AG08395 (cell line): ENCODE results near the gene MCUB.
"Not testable (repeated sequence)": the region's sequence is repeated elsewhere in the genome, so short reads cannot be mapped to it uniquely, and the experiment has no call there.

Source experiments
- DNase-seq: peaks from one replicate; pipeline ENCODE4 v3.0.0; 2012; ENCODE audit warnings: mixed read lengths, low spot score

MCUB gene

GRCh38 chr4:109559983-109560686, at the start of gene MCUB:
Gene MCUB, plus strand, starts transcription at chr4:109560246. Its CDS starts 92 bp downstream, at chr4:109560338.
- peak; percentile 93 for DNase-seq

DNA sequence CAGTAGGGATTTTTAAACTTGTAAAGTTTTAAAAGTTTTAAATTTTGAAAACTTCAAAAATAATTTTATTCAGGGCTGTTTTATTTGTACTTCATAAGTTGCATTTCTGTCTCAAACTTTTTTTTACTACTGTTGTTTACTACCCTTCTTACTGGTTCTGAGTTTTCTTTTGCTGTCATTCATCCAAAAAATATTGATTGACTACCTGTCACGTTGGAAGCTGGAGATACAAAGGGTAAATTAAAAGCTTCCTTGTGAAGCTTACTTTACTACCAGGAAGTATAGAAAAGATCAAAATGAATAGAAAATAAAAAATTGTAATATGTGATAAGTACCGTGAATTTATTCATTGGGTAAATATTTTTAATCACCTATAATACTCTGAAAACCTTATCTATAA, 49.4 kb upstream of the MCUB start:
- no peak for DNase-seq

- DNase-seq, result no peak
Observed at GRCh38 chr4:109511414-109511813, 48.6 kb upstream of the MCUB start.

- DNase-seq, result not testable (repeated sequence)
Observed at GRCh38 chr4:109513368-109513767, 46.7 kb upstream of the MCUB start.

GRCh38 chr4:109532182-109532581, 27.9 kb upstream of the MCUB start:
- no peak for DNase-seq

GRCh38 chr4:109545401-109545800, 14.6 kb upstream of the MCUB start:
- DNase-seq, result no peak

DNA sequence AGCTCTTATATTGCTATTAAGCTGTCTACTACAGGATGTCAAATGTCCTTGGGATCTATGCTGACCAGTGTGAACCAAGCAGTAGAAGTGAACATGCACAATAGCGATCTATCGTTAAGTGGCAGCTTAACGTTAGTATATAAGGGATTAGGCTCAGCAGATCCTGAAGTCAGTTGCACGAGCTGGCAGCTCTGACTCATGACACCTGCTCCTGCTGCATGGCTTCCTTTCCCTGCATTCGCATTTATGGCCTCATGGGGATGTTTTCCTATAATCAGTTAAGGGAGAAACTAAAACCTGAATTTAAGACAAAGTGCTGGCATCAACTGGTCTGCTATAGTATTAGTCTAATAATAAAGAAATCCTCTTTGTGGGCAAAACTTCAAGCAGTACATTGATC, 12.7 kb upstream of the MCUB start:
- no peak for DNase-seq

DNA sequence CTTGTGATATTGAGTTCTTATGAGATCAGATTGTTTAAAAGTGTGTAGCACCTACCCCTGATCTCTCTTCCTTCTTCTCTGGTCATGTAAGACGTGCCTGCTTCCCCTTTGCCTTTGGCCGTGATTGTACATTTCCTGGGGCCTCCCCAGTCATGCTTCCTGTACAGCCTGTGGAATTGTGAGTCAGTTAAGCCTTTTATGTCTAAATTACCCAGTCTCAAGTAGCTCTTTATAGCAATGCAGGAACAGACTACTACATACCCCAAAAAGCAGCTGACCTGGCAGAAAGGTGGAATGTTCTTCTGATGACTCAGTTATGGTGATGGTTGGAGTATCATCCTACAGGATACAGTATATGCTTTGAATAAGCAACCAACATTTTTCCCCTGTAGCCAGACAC, 11.4 kb upstream of the MCUB start:
- peak; percentile 27 for DNase-seq

DNA sequence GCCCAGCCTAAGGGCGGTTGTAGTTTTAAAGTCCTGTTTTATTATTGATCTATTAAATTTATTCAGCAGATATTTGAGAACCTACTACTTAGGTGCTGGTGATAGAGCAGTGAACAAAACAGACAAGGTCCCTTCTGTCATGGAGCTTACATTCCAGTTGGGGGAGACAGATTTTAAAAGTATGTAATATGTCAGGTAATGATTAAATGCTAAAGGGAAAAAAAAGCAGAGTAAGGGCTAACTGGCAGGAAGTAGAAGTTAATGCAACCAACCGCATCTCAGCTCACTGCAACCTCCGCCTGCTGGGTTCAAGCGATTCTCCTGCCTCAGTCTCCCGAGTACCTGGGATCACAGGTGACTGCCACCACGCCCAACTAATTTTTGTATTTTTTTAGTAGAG, 7.8 kb upstream of the MCUB start:
- no peak for DNase-seq

DNA sequence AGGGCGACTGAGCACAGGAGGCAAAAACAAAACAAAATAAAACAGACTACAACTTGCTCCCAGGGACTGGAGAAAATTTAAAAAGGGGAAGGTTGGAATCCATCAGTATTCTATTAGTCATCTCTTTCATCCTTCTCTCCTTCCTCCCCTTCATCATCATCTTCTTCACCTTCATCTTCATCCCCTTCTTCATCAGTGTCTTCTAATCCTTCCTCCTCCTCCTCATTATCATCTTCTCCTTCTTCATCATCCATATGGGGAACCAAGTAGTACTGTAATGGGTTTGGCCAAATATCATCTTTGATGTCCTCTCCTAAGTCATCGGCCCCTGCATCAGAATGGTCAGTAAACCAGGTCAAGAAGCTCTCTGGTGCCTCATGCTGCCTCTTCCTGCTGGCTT, 6.9 kb upstream of the MCUB start:
- no peak for DNase-seq

DNA sequence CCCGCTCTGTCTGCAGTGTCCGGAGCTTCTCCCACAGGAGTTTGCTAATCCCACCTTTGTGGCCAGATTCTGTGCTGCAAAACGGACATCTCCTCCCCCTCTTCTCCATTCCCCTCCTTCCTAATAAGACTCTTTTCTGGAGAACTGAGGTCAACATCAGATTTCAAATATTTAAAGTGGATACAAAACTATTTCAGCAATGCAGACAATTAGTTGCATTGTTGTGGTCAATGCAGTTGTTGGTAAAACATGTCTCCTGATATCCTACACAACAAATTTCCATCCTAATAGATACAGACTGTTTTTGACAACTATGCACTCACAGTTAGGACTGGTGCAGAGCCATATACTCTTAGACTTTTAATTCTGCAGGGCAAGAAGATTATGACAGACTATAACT, 5.1 kb upstream of the MCUB start:
- no peak for DNase-seq

DNA sequence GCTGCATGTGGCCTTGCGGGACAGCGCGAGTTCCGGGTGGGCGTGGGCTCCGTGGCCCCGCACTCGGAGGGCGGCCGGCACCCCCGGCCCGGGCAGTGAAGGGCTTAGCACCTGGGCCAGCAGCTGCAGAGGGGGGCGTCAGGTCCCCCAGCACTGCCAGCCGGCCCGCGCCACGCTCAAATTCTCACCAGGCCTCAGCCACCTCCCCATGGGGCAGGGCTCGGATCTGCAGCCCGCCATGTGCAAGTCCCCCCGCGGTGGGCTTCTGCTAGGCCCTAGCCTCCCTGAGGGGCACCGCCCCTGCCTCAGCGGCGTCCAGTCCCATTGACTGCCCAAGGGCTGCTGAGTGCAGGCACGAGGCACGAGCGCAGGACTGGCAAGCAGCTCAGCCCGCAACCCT, 2.6 kb upstream of the MCUB start:
- no peak for DNase-seq

GRCh38 chr4:109558095-109558494, 2.0 kb upstream of the MCUB start:
- DNase-seq, result not testable (repeated sequence)

- peak; percentile 29 for DNase-seq
Observed at GRCh38 chr4:109559625-109559982, 442 bp upstream of the MCUB start.

DNA sequence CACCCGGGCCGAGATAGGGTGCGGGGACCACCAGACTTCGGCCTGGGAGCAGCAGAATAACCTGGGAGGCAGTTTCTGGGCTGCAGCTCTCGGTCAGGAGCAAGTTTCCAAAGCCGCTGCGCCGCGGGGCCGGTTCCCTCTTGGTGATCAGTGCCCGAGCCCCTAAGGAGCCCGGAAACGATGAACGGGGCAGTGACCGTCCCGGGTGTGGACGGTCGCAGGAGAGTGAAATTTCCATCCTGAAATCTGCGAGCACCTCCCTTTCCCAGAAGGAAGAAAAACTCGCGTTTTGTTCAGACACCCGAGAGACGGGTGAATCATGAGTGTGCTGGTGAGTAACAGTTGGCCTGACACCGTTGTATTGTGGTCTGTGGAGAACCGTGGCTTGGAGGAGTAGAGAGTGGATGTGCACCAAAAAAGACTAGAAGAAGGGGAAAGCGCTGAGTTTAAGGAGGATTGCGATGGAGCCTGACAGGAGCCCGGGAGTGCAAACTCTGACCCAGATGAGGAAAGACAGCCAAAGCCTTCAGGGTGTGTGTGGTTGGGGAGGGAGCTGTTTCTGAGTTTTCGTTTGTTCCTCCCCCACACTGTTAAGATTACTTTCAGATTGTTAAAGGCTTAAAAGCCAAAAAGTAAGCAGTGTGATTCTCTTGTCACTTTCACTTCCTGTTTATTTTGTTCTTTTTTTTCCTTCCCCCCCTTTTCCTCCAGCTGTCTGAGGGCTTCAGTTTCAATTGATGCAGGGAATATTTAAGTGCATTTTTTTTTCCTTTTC, 828 bp downstream of the MCUB start:
- DNase-seq, result peak; percentile 74

DNA sequence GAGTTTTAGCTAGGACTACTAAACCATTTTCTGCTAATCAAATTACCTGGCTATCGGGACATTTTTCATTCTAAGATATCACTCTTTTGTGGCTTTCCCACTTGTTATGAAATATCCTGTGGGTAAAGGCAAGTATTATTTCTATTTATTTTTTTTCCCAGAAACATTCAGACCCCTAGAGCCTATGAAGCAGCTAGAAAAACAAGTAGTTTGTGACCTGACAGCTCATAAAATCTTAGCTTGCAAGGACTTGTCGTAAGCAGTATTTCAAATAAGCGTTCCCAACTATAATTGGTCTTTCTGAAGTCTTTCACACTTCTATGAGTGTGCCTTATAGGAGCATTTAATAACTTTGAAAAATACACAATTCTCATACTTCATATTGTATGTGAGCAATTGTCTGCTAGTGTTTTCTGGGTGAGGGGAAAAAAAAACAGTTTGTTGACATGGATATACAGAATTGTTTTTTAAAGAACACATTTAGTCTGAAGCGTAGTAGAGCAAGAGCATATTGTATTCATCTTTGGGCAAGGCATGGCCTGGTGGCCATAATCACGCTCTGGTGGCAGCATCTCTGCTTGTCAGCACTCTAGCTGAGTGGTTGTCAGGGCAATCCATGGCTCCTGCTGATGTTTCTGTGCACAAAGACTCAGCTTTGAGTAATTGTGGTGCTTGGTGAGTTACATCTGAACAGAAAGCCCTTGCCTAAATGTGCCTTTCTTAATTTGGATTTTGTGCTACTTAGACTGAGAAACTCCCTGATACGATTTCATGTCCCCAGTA, 2.6 kb downstream of the MCUB start:
- no peak for DNase-seq

- no peak for DNase-seq
Observed at GRCh38 chr4:109571494-109571893, 11.4 kb downstream of the MCUB start.

- no peak for DNase-seq
Observed at GRCh38 chr4:109572154-109572553, 12.1 kb downstream of the MCUB start.

GRCh38 chr4:109574443-109574850, 14.4 kb downstream of the MCUB start:
- no peak for DNase-seq

DNA sequence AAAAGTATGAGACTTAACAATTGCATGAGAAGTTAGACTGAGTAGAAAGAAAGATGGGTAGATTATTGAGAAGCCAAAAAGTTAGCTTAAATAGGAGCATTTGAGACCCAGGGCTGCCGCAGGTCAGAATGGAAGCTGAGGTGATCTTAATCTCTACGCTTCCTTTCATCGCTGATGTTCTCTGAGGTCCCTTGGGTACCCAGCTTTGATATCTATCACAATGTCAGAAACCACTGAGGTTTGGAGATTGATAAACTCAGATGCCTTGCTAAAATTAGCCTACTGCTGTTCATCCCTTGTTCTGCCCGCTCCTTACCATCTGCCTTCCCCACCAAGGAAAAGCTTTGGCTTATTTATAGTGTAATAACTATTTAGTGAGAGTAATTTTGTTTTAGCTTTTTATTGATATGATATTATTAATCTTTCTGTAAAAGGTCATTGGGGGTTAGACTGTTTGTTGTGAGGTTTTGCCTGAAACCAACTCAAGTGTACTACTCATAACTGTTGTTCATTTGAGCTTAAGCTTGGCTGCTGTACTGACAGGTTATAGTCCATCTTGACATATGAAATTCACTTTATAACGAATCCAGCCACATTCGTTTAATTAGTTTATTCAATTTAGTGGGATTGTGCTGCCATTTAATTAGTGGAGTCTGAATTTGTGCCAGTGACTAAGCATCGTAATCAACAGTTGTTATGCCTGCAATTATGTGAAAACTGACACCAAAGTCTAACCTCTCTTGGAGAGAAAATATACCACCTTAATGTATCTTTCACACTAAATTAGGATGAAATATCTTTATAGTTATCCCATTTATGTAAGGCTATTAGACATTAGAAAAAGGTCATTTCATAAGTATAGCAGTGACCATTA, 15.1 kb downstream of the MCUB start:
- no peak for DNase-seq

- DNase-seq, result no peak
Observed at GRCh38 chr4:109576462-109576861, 16.4 kb downstream of the MCUB start.

GRCh38 chr4:109578846-109579245, 18.8 kb downstream of the MCUB start:
- DNase-seq, result no peak
